GM21737 (cell line): ENCODE measurements around the gene PRDM12.

ENCODE experiments used
- ATAC-seq: cut with Tn5 transposase; IDR thresholded peaks from one replicate; pipeline ENCODE4 v1.9.1; 2021; ENCODE audit warnings: mild to moderate bottlenecking, moderate library complexity; ENCODE audit not compliant: unreplicated experiment

The PRDM12 gene

DNA sequence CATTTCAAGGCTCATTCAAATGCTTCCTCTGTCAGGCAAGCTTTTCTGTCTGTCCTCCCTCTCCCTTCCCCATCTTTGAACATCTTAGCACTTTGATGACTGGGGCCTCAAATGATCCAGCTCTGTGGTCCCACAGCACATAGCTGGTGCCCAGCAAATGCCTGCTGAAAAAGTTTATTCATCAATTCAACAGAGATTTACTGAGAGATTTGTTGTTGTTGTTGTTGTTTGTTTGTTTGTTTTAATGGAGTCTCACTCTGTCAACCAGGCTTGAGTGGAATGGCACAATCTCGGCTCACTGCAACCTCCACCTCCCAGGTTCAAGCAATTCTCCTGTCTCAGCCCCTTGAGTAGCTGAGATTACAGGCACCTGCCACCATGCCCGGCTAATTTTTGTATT, 23.2 kb downstream of the PRDM12 start:
- no peak for ATAC-seq

DNA sequence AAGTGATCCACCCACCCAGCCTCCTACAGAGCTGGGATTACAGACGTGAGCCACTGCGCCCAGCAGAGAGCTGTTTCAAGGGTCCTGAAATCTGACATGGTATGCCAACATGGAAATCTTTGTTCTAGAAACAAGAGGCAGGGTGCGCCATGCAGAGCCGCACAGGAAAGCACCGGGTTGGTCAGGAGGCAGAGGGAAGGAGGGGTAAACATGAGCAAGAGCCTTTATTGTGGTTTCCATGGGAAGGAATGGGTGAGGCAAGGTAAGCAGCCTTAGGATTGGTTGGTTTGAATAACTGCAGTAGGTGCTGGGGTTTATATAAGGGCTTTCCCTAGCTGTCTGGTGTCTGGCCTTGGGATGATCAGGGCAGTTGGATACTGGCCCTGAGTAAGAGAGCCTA, 23.7 kb downstream of the PRDM12 start:
- ATAC-seq, result no peak

DNA sequence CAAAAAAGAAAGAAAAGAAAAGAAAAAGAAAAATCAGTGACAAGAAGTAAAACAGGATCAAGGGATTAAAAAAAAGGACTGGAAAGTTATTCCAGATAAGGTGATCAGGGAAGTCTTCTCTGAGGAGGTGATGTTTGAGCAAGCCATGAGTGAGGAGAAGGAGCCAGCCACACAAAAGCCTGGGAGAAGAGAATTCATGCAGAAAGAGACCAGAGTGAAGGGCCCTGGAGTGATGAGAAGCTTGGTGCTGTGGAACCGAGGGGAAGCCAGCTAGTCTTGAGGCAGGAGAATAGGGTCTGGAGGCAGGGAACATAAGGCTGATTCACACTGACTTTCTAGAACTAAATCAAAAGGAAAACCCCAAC, 25.2 kb downstream of the PRDM12 start:
- ATAC-seq, result no peak

DNA sequence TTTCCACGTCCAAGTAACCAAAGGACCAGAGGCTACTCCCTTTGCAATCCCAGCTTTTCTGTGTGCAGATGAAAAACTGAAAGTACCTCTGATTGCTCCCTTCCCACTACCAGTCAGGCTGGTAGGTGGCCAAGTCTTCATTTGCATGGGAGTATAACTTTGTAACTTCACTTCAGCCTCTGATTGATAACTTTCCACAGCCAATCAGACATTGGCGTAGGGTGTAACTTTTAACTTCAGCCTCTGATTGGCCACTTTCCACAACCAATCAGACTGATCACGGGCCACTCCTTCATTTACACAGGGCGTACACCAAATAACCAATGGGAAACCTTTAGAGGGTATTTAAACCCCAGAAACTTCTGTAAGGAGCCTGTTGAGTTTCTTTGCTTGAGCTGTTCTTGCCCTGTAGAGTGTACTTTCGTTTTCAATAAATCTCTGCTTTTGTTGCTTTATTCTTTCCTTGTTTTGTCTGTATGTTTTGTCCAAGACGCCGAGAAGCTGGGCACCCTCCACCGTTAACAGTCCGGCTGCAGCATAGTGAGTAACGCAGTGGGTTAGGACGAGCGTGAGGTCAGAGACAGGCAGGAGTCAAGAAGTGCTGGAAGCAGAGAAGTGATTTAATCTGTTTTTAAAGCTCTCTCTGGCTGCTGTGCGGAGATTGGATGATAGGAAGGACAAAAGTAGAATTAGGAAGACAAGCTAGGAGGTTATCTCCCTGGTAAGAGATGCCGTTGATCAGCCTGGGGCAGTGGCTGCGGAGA, 25.7 kb downstream of the PRDM12 start:
- ATAC-seq, result no peak

DNA sequence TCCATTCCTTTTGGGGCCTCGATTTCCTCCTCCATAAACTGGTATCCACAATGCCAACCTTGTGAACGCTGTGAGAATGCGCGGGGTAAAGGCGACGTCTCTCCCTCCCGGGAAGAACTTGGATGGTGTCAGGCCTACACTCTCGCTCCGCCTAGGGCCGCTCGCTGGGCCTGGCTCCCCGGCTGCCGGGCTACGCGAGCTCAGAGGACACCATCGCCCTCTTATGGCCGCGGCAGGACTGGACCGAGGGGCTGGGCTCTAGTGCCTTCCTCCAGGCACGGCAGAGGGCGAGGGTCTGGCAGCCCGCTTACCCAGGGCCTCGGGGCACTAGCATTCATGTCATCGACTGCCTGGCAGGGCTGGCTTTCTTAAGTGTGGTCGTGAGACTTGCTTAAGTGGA, 27.9 kb downstream of the PRDM12 start:
- no peak for ATAC-seq

DNA sequence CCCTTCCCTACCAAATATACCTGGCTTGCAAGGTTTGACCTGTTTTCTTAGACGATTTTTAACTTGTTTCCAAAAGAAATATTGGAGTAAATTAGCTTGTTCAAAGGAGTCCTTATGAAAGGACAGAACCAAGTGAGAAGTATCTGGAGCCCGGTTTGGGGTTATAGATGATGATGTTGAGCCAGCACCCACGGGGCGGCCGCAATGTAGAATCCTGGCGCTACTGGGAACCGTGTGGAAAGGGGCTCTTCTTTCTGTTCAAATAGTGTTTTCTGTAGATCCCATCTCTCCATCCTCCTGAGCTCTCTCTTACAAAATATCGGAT, 28.7 kb downstream of the PRDM12 start:
- no peak for ATAC-seq

DNA sequence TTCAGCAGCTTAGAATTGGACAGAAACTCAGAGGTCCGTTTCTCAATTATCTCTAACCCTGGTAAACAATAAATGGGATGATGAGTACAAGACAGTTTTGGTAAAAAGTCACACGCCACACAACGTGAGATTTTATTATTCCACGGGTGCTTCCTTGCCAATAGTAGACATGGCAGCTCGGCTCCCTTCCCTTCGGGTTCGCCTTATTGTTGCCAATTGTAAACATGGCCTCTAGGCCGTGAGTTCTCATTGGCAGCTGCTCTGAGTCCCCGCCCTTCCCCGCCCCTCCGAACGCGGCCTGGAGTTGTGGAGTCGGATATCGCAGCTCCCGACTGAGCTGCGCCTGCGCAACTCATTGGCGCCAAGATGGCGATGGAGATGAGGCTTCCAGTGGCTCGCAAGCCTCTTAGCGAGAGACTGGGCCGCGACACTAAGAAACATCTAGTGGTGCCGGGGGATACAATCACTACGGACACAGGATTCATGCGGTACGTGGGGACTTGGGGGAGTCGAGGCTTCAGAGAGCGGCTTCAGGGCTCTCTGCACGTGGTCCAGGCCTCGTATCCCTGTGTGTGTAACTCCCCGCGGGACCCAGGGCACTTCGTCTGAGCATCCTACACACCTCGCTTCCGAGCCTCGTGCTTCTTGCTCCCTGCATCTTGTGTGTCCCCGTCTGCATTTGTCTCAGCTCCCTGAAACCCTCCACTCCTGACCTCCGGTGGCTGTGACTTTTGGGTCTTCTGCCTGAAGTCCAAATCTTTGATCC, 29.2 kb downstream of the PRDM12 start, which contains the start of gene EXOSC2:
TSS of gene EXOSC2 (plus strand) at position 355 of the 766 bp plus-strand sequence. CDS start at position 367, 12 bp downstream.
- peak; percentile 84 for ATAC-seq

DNA sequence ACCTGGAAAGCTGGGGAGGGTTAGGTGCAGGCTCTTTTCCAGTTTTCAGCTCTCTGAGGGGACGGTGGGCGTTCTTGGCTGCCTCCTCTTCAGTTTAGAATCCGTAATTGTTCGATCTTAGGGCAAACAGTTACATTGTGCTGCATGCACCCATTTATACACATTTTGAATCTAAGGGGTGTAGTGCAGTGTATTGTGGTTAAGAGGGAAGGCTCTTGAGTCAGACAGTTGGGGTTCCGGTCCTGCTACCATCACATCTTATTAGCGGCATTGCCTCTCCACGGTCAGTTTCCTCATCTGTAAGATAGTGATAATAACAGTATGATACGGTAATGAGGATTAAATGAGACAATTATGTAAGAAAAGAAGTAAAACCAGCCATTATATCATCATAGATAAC, 29.8 kb downstream of the PRDM12 start:
- ATAC-seq, result no peak

DNA sequence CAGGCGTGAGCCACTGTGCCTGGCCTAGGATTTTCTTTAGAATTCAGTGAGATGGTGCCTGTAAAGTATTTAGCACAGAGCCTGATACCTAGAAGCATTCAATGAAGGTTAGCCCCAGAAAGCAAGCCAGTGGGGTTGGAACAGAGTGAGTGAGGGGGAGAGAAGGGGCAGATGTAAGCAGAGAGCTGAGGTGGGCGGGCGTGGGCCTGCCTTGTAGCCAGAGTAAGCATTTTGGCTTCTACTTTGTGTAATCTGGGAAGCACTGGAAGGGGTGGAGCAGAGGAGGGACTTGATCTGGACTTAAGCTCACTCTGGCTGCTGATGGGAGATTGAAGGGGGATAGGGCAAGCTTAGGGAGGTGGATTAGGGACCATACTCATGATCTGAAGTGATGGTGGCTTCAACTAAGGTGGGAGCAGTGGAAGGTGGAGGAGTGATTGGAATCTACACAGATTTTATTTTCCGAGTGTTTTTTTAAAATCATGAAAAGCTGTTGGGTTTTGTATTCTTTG, 31.8 kb downstream of the PRDM12 start:
- no peak for ATAC-seq

DNA sequence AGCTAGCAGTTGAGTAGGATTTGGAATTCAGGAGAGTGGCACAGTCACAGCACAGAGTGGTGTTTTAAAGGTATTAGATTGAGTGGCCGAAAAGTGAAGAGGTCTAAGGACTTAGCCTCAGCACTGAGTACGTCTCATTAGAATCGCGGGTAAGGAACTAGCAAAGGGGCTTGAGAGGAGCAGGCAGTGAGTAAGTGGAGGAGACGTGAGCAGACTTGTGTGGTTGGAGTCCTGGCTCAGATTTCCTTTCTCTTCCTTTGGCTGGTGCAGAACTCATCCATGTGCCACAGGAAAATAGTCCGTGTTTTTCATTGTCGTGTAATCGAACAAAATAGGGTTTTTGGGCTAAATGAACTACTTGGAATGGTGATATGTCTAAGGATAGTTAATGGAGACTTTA, 32.6 kb downstream of the PRDM12 start:
- no peak for ATAC-seq

DNA sequence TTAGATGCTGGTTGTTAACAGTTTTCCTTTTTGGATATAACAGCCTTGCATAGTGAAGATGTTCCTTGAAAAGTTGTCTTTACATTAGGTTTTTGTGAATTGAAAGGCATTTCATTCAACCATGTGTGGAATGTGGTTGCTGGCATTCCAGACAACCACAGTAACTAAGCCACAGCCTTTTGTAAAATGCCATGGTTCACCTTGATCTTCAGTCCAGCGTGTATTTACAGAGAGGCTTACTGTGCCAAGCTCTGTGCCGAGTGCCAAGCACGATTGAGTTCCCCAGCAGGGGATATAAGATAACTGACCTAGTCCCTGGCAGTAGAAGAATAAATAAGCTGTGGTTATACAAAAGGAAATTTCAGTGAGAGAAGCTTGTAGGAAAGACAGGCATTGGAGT, 34.1 kb downstream of the PRDM12 start:
- ATAC-seq, result no peak

DNA sequence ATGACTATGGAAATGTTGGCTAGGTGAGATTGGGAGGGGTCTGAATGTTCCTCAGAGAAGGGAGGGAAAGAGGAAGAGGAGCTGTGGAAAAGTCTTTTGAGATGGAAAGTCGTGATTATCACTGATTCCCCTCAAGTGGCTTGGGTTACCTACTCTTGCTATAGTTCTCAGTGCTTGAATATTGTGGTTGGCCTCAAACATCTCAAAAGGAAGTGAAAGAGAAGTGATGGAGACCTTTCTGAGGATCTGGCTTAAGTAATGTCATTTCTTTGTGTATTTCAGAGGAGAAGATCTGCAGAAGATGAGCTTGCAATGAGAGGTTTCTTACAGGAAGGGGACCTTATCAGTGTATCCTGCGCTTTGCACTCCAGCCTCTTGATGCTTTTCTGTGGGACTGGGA, 34.7 kb downstream of the PRDM12 start:
- ATAC-seq, result no peak

DNA sequence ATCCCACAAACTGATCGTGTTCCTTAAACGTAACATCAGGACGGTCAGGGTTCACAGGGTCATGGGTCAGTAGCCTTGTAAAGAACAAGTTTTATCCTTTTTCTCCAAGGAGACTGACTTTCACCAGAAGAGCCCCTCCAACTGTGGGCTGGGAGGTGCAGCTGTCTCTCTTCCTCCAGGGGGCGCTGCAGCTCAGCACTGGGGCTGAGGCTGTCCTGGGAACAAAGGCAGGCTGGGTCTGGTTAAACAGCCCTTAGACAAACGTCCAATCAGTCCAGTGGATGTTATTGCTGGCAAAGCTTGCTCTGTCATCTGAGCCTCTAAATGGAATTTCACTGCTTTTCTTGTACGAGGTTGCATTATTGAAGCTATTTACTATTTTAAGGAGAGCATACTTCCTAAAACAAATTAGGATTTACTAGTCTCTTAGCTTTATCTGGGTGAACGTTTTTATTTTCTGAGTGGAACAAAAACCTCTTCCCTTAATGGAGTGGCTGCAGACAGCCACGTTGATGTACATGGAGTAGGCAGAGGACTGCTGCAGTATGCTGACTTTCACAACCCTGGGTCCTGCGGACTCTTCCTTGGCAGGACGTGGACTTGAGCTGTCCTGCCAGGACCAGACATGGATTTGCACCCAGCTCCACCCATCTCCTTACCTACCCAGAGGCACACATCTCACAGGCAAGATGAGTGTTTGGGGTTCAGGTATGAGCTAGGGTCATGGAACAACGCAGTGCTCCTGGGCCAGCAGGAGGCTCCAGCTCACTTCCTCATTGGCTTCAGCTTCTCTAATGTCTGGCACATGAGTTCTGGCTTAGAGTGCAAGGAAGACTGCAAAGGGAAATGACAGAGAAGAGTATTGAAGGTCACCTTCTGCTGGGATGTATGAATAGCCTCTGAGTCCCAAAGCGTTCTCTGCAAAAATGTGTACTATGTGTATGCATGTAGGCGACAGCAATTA, 36.9 kb downstream of the PRDM12 start:
- no peak for ATAC-seq

DNA sequence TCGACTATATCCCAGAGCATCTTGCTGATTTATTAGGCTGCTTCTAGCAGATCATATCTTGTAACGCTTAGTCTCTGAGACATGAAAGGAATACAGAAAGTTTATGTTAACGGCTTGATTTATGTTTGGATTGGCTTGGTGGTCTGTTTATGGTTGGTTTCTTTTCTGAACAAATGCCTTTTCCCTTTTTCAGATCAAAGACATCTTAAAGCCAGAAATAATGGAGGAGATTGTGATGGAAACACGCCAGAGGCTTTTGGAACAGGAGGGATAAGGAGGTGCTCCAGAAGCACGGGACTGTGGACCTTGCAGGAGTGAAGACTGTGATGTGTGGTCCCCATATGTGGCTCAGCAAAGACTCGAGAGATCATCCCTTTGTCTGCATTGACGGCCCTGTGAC, 39.1 kb downstream of the PRDM12 start:
- no peak for ATAC-seq

DNA sequence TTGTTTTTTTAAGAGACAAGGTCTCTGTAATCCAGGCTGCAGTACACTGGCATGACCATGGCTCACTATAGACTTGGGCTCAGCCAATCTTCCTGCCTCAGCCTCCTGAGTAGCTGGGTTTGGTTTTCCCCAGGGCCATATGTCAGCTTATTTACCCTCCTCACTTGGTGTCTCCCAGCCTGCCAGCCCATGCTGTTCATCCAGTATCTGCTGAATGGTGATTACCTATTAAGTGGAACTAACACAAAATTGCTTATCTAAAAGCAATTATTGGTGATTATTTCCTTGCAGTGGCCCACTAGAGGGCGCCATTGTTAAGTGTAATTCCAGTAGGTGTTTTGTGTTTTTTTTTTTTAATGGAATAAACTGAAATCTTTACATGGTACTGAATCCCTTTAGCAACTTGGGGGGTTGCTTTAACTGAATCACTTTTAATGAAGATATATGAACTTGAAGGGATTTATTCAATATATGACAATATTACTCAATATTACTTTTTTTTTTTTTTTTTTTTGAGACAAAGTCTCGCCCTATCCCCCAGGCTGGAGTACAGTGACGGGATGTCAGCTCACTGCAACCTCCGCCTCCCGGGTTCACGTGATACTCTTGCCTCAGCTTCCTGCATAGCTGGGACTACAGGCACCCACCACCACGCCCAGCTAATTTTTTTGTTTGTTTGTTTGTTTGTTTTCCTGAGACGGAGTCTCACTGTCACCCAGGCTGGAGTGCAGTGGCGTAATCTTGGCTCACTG, 43.0 kb downstream of the PRDM12 start:
- no peak for ATAC-seq

DNA sequence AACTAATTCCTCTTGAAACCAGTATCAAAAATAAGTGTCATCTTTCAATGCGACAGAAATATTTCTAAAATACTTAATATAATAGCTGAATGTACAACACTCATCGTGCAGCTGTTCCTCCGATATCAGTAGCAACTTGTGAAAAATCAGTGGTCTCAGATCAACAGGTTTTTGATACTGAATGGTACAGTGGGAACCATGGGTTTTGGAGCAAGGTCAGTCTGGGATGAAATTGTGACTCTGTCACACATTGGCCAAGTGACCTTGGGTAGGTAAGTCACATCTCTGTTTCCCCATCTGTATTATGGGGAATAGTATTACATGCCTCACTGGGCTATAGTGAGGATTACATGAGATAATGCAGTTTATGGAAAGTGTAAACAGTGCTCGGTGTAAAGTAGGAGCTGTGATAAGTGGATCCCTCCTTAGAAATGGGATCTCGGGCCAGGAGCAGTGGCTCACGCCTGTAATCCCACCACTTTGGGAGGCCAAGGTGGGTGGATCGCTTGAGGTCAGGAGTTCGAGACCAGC, 46.5 kb downstream of the PRDM12 start:
- ATAC-seq, result no peak

DNA sequence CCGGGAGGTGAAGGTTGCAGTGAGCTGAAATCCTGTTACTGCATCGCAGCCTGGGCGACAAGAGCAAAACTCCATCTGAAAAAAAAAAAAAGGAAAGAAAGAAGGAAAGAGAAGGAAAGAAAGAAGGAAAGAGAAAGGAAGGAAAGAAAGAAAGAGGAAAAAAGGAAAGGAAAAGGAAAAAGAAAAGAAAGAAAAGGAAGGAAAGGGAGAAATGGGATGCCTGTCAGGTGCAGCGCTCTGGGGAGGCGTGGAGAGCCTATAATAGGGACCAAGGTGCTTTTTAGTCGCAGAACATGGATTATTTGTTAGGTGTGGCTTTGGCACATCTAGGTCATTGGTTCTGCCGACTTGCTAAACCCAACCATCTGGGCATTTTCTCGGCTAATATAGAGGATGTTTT, 47.1 kb downstream of the PRDM12 start:
- ATAC-seq, result no peak

DNA sequence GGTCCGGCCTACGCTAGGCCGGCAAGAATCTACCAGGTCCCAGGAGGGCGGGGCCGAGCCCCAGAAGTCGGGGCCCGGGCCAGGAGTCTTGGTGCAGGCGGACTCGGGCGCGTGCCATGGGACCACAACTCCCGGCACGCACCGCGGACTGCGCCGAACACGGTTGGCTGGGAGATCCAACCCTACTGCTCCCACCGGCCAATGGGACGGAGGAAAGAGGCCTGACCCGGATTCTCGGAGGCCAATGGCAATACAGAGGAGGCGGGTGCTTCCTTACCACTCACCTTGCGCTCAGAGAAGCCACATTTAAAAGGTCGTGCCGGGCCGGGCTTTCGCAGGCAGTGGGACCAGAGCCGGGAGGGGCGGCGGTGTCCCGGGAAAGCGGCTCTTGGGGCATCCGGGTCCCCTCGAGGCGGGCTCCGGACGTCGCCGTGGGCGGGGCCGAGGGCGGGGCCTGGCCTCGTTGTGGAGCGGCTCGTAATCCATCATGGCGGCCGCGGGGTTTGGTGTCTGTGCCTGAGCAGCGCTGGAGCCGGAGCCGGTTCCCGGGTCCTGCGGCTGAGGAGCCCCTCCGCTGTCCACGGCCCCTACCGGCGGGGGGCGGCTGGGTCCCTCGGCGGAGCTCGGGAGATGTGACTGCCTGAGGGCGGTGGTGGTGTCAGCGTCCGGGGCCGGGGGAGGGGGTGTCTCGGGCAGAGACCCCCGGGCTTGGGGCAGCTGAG, 48.3 kb downstream of the PRDM12 start:
- peak; percentile 98 for ATAC-seq

DNA sequence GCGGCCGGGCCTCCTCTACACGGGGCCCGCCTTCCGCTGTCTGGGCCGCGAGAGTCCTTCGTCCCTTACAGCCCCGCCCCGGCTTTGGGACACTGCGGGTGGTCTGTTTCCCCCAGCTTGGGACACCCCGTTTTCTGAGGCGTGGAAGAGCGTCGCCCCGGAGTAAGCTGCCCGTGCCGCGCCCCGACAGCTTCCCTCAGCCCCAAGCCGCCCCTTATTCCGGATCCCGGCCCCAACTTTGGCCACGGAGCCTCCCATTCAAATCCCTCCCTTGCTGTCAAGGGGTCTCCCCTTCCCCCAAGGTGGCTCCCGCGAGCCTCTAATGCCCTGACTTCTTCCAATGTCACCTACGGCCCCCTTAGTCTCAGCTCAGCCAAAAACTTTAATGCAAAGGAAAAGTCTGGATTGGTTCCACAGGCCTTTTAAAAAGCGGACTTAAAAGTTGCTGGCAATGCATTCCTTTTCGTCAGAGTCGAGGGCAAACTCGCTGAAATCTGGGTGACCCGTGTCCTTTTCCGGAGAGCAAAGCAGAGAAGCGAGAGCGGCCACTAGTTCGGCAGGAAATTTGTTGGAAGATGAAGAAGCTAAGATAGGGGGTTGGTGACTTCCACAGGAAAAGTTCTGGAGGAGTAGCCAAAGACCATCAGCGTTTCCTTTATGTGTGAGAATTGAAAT, 49.0 kb downstream of the PRDM12 start:
- no peak for ATAC-seq
